ENCODE results near the gene TAC3. TPM values are rescaled to one million over a fixed set of nuclear protein-coding genes. Genes with fewer than 3 reads are reported as not detected.
"Not testable (repeated sequence)": the region's sequence is repeated elsewhere in the genome, so short reads cannot be mapped to it uniquely, and the experiment has no call there.

TAC3 gene
- not detected for total RNA-seq

- peaks cover 0 to 34% (median 0%) of the 10 kb centered on the region in 4 donors for H3K27me3 ChIP-seq
- TF ChIP-seq POLR2A (IDR thresholded peaks at IDR 0.05) (no peak), CTCF (IDR thresholded peaks at IDR 0.05) (no peak)
- H3K4me3 ChIP-seq: no peak within 1 kb of the TSS
- H3K36me3 ChIP-seq: no peaks in the 10 kb centered on the region
- DNase-seq: no peak
- no peaks in the 10 kb centered on the region for H3K4me1 ChIP-seq
- intact Hi-C loops (cut with DNase I): no loop called here
- 63% methylated on average over 2 of the region's 6 CpGs; no CpG with 5 or more reads in 1 of the 2 donors for WGBS, 2 donors
- no peaks in the 10 kb centered on the region for H3K9me3 ChIP-seq
- no peak within 1 kb of the TSS for H3K27ac ChIP-seq
Measured at GRCh38 chr12:57016348-57016747, at the start of gene TAC3. Gene TAC3 (minus strand): TSS chr12:57016529. CDS start chr12:57015797, 732 bp downstream.

GRCh38 chr12:57063991-57064685 lies 47.8 kb upstream of the TAC3 start:
- H3K36me3 ChIP-seq: peaks cover 5 to 41% (median 6%) of the 10 kb centered on the region in 3 donors
- intact Hi-C loops (cut with DNase I): loop anchor here (5.0 to 10.0 kb wide), 2 partner anchors 57 to 299 kb away; partner anchors contain the start of genes HSD17B6 and ZBTB39
- H3K27ac ChIP-seq: peak overlapping the region in 1 of 4 donors; percentile 58
- peaks cover 0 to 10% (median 0%) of the 10 kb centered on the region in 3 donors for H3K4me1 ChIP-seq
- H3K9me3 ChIP-seq: no peaks in the 10 kb centered on the region
- no peak overlapping the region for H3K4me3 ChIP-seq
- WGBS, 2 donors: 19 to 23% methylated on average over 5 of the region's 5 CpGs
- H3K27me3 ChIP-seq: no peaks in the 10 kb centered on the region
- no peak for TF ChIP-seq CTCF (IDR thresholded peaks at IDR 0.05)
- no peak for TF ChIP-seq POLR2A (IDR thresholded peaks at IDR 0.05)
- no peak for DNase-seq

- 94 to 95% methylated on average over 1 of the region's 1 CpG for WGBS, 2 donors
Measured at GRCh38 chr12:57058454-57058853, 42.1 kb upstream of the TAC3 start.

GRCh38 chr12:57057067-57057751 lies 40.9 kb upstream of the TAC3 start:
- 81 to 91% methylated on average over 6 of the region's 6 CpGs for WGBS, 2 donors
- TF ChIP-seq POLR2A (IDR thresholded peaks at IDR 0.05) (no peak), CTCF (IDR thresholded peaks at IDR 0.05) (no peak)

More at GRCh38 chr12:57058454-57058853, 42.1 kb upstream of the TAC3 start:
- no peak for TF ChIP-seq CTCF (IDR thresholded peaks at IDR 0.05)
- TF ChIP-seq POLR2A (IDR thresholded peaks at IDR 0.05): no peak
- Histone ChIP-seq H3K9me3 (no peaks in the 10 kb centered on the region), H3K27me3 (no peaks in the 10 kb centered on the region), H3K4me3 (no peak overlapping the region), H3K36me3 (peaks cover 7 to 47% (median 13%) of the 10 kb centered on the region in 3 donors), H3K27ac (no peak overlapping the region), H3K4me1 (no peaks in the 10 kb centered on the region)
- intact Hi-C loops (cut with DNase I): no loop called here
- DNase-seq: no peak

GRCh38 chr12:57055824-57056223 lies 39.5 kb upstream of the TAC3 start:
- H3K9me3 ChIP-seq: no peaks in the 10 kb centered on the region
- WGBS, 2 donors: 23 to 46% methylated on average over 3 of the region's 3 CpGs
- H3K36me3 ChIP-seq: peaks cover 7 to 44% (median 13%) of the 10 kb centered on the region in 3 donors
- no peaks in the 10 kb centered on the region for H3K27me3 ChIP-seq
- H3K27ac ChIP-seq: no peak overlapping the region
- DNase-seq: no peak
- H3K4me3 ChIP-seq: no peak overlapping the region
- no peak for TF ChIP-seq POLR2A (IDR thresholded peaks at IDR 0.05)
- no peak for TF ChIP-seq CTCF (IDR thresholded peaks at IDR 0.05)
- intact Hi-C loops (cut with DNase I): no loop called here
- H3K4me1 ChIP-seq: no peaks in the 10 kb centered on the region

More at GRCh38 chr12:57057067-57057751, 40.9 kb upstream of the TAC3 start:
- intact Hi-C loops (cut with DNase I): no loop called here
- Histone ChIP-seq H3K27me3 (no peaks in the 10 kb centered on the region), H3K4me3 (no peak overlapping the region), H3K4me1 (no peaks in the 10 kb centered on the region), H3K36me3 (peaks cover 7 to 46% (median 13%) of the 10 kb centered on the region in 3 donors), H3K9me3 (no peaks in the 10 kb centered on the region), H3K27ac (peak overlapping the region in 2 of 4 donors; percentile 10 to 16)
- DNase-seq: no peak

DNA sequence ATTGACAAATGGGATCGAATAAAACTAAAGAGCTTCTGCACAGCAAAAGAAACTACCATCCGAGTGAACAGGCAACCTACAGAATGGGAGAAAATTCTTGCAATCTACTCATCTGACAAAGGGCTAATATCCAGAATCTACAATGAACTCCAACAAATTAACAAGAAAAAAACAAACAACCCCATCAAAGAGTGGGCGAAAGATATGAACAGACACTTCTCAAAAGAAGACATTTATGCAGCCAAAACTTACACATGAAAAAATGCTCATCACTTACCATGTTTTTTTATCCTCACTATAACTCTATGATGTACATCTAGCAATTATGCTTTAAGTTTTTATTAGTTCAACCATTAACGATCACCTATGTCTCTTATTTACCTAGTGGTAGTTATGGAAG lies 37.6 kb upstream of the TAC3 start:
- H3K4me3 ChIP-seq; H3K9me3 ChIP-seq; H3K27me3 ChIP-seq; DNase-seq; H3K27ac ChIP-seq; H3K4me1 ChIP-seq; intact Hi-C loops (cut with DNase I): not testable (repeated sequence)
- peaks cover 0 to 25% (median 7%) of the 10 kb centered on the region in 3 donors for H3K36me3 ChIP-seq
- 95 to 98% methylated on average over 4 of the region's 4 CpGs for WGBS, 2 donors

GRCh38 chr12:57053146-57053545 lies 36.8 kb upstream of the TAC3 start:
- WGBS, 2 donors: 95 to 100% methylated on average over 4 of the region's 4 CpGs

More at GRCh38 chr12:57053146-57053545, 36.8 kb upstream of the TAC3 start:
- H3K4me3 ChIP-seq; DNase-seq; H3K27ac ChIP-seq; intact Hi-C loops (cut with DNase I); H3K27me3 ChIP-seq; H3K9me3 ChIP-seq; H3K4me1 ChIP-seq: not testable (repeated sequence)
- H3K36me3 ChIP-seq: peaks cover 0 to 17% (median 0%) of the 10 kb centered on the region in 3 donors
